LNCaP clone FGC (cell line): ENCODE measurements around the gene OSGEP.
A peak's percentile ranks its signal among the peaks of the same experiment; 100 is the strongest.

Source experiments
- DNase-seq: peaks from one replicate; pipeline ENCODE4 v3.0.0-alpha.2; 2011; ENCODE audit warnings: low read depth
- H3K4me3 ChIP-seq: 2 replicates; pipeline ENCODE4 v1.5.1; 2011; ENCODE audit warnings: mild to moderate bottlenecking, low read depth, low read length, control low read depth
- CTCF ChIP-seq: IDR thresholded peaks from 2 replicates; pipeline ENCODE4 v1.5.1; 2012; ENCODE audit warnings: mild to moderate bottlenecking; ENCODE audit not compliant: control insufficient read depth, insufficient read depth; ENCODE audit errors: extremely low read depth

The OSGEP gene

DNA sequence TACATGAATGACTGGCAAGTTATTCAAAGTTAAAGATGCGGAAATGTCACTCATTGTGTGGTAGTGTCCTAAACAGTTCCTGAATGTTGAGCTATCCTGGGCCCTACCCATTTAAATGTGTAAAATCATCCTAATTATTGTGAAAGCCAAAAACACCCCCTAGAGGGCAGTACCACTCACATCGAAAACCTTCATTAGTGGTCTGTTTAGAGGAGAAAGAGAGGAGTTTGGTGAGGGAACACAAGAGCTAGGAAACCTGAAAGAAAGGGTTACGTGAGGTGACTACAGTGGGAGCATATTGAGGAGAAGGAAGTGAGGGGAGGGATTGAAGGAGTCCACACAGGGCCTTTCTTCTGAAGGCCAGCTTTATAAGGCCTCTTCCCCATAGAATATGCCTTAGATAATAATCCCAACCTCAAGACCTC, 38.8 kb downstream of the OSGEP start:
- no peak for DNase-seq
- TF ChIP-seq CTCF: peak; percentile 55

GRCh38 chr14:20413744-20414082, 40.9 kb downstream of the OSGEP start:
- DNase-seq: no peak
- peak overlapping the region; percentile 84 for H3K4me3 ChIP-seq
- TF ChIP-seq CTCF: no peak

More for the DNA sequence above, 38.8 kb downstream of the OSGEP start:
- H3K4me3 ChIP-seq: no peak overlapping the region

- peak; percentile 50 for DNase-seq
- no peak for TF ChIP-seq CTCF
- peak within 1 kb of the TSS; percentile 84 for H3K4me3 ChIP-seq
Observed at GRCh38 chr14:20412876-20413743, 41.5 kb downstream of the OSGEP start, which contains the start of gene TEP1. TSS of gene TEP1 (minus strand) at chr14:20413501. CDS start at chr14:20408439, 5,062 bp downstream.

DNA sequence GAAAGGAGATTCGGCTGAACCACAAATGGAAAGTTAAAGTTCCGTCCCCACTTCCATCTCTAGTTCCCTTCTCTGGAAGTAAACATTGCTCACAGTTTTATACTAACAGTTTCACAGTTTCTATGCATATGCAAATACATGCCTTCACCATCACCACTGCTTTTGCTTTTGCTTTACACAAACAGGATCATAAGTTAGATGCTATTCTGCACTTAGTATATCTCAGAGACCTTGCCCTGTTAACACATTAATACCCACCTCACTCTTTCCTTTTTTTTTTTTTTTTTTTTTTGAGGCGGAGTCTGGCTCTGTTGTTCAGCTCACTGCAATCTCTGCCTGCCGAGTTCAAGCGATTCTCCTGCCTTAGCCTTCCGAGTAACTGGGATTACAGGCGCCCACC, 42.2 kb downstream of the OSGEP start:
- no peak for TF ChIP-seq CTCF

DNA sequence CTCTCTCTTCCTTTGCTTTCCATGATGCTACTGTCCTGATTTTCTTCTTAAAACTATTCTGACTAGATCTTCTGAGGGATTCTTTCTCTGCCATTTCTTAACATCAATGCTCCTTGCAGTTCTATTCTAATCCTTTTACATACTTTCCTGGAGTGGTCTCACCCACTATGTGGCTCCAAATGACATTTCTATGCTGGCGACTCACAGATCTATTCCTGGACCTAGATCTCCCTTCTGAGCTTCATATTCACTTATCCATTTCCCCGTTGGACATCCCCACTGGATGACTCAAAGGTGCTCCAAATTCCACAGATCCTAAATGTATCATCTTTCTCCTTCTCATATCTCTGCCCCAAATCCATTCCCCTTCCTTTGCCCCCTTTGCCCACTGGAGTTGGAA, 45.4 kb downstream of the OSGEP start:
- TF ChIP-seq CTCF: no peak
- no peak overlapping the region for H3K4me3 ChIP-seq
- no peak for DNase-seq

More for the DNA sequence above, 42.2 kb downstream of the OSGEP start:
- H3K4me3 ChIP-seq: peak overlapping the region; percentile 84
- DNase-seq: no peak

DNA sequence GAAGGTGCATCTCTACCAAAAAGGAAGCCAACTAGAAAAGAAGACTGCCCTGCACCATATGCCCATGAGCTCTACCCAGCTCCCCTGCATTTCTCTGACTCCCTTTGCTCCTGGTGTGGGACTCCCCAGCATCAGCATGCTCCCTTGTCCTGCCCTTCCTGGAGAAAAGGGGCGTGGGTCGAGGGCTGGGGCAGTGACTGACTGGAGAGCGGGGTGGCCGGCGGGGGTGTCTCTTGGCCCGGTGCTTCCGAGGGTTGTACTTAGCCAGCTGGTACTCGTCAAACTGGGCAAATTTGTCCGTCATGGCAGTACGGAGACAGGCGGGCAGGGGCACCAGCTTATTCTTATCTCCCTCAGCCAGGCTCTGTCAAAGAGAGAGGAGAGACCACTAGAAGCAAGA, 51.1 kb downstream of the OSGEP start:
- TF ChIP-seq CTCF: no peak
- no peak overlapping the region for H3K4me3 ChIP-seq
- no peak for DNase-seq

DNA sequence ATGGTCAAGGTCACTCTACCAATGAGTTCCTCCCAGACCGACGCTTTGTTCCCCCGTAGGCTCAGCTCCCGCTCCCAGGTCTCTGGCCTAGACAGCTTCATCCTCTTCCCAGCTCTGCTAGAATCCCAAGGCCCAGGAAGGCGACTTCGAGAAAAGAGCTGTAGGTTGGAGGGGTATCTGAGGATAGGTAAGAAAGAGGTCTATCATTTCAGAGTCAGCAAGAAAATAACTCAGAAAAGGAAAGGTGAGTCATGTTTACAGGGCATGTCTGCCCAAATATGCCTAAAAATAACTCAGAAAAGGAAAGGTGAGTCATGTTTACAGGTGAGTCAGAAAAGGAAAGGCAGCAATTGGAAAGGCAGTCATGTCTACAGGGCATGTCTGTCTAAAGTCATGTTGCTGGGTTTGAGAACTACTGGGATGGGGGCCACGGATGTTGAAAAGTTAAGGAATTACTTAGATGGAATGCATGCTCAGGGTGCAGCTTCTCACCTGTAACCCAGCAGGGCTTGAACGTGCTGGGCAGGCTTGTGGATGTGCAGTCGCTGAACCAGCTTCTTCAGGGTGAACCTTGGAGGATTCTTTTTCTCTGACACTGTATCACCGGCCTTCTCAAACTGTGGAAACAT, 53.5 kb downstream of the OSGEP start:
- no peak for TF ChIP-seq CTCF
- no peak for DNase-seq

More for the DNA sequence above, 53.5 kb downstream of the OSGEP start:
- no peak overlapping the region for H3K4me3 ChIP-seq
